ENCODE measurements around the gene CHAF1A. TPM values are rescaled to one million over a fixed set of nuclear protein-coding genes. Genes with fewer than 3 reads are reported as not detected.
A peak's percentile ranks its signal among the peaks of the same experiment; 100 is the strongest.

Gene CHAF1A
- polyA plus RNA-seq, 4 donors, result 19.8 to 28.9 (median 22.3) TPM

- DNase-seq (ENCODE audit: low read depth in 4 of 4, low spot score in 2 of 4), result no peak
These were observed 47.2 kb downstream of the CHAF1A start for GRCh38 chr19:4449639-4450028.

GRCh38 chr19:4452230-4452990 lies 50.0 kb downstream of the CHAF1A start:
- DNase-seq (ENCODE audit: low read depth in 4 of 4, low spot score in 2 of 4), result no peak

- DNase-seq (ENCODE audit: low read depth in 4 of 4, low spot score in 2 of 4), result no peak
These were observed 51.1 kb downstream of the CHAF1A start for GRCh38 chr19:4453232-4454179.

- DNase-seq (ENCODE audit: low read depth in 4 of 4, low spot score in 2 of 4), result peak in 1 of 4 donors; percentile 23
These were observed 52.6 kb downstream of the CHAF1A start for GRCh38 chr19:4454747-4455718.

- peak in 1 of 4 donors; percentile 72 for DNase-seq (ENCODE audit: low read depth in 4 of 4, low spot score in 2 of 4)
These were observed 53.5 kb downstream of the CHAF1A start for GRCh38 chr19:4455719-4456475.

- DNase-seq (ENCODE audit: low read depth in 4 of 4, low spot score in 2 of 4), result peak in 1 of 4 donors; percentile 21
These were observed 54.0 kb downstream of the CHAF1A start for GRCh38 chr19:4456476-4456842.

GRCh38 chr19:4456843-4457653 lies 54.6 kb downstream of the CHAF1A start:
- DNase-seq (ENCODE audit: low read depth in 4 of 4, low spot score in 2 of 4), result peak in 1 of 4 donors; percentile 37

- peak; percentile 86 to 95 (median 92) for DNase-seq (ENCODE audit: low read depth in 4 of 4, low spot score in 2 of 4)
These were observed 55.4 kb downstream of the CHAF1A start, which contains the start of gene UBXN6 for GRCh38 chr19:4457654-4458395. TSS of gene UBXN6 (minus strand) at chr19:4457794. CDS start at chr19:4457697, 97 bp downstream.

- DNase-seq (ENCODE audit: low read depth in 4 of 4, low spot score in 2 of 4), result no peak
These were observed 62.6 kb downstream of the CHAF1A start for GRCh38 chr19:4464815-4465581.

- no peak for DNase-seq (ENCODE audit: low read depth in 4 of 4, low spot score in 2 of 4)
These were observed 65.4 kb downstream of the CHAF1A start for GRCh38 chr19:4467835-4468234.

GRCh38 chr19:4471403-4472173 lies 69.1 kb downstream of the CHAF1A start:
- DNase-seq (ENCODE audit: low read depth in 4 of 4, low spot score in 2 of 4), result peak; percentile 98 to 100 (median 100)

GRCh38 chr19:4472174-4472974 lies 69.9 kb downstream of the CHAF1A start, which contains the start of gene HDGFL2:
TSS of gene HDGFL2 (plus strand) at chr19:4472297. CDS start at chr19:4472351, 54 bp downstream.
- DNase-seq (ENCODE audit: low read depth in 4 of 4, low spot score in 2 of 4), result no peak

GRCh38 chr19:4473011-4473762 lies 70.7 kb downstream of the CHAF1A start:
- DNase-seq (ENCODE audit: low read depth in 4 of 4, low spot score in 2 of 4), result no peak

GRCh38 chr19:4473763-4474513 lies 71.5 kb downstream of the CHAF1A start:
- no peak for DNase-seq (ENCODE audit: low read depth in 4 of 4, low spot score in 2 of 4)
